ENCODE data around the gene GSK3B. TPM values are rescaled to one million over a fixed set of nuclear protein-coding genes. Genes with fewer than 3 reads are reported as not detected.

GSK3B gene
- total RNA-seq, 3 donors from 2014 or later = 34.6 to 46.1 (median 42.0) TPM

DNA sequence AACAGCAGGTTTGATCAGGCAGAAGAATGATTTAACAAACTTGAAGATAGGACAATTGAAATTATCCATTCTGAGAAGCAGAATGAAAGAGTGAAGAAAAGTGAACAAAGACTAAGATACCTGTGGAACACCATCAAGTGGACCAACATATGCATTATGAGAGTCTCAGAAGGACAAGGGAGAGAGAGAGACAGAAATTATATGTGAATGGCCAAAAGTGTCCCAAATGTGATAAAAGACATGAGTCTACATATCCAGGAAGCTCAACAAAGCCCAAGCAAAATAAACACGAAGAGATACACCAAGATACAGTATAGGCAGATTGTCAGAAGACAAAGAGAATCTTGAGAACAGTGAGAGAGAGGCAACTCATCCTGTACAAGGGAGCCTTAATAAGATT lies 317.9 kb downstream of the GSK3B start:
- Histone ChIP-seq H3K4me1 (no peaks in the 10 kb centered on the region), H3K36me3 (no peaks in the 10 kb centered on the region), H3K27me3 (no peaks in the 10 kb centered on the region), H3K27ac (no peak overlapping the region), H3K4me3 (no peak overlapping the region), H3K9me3 (peaks cover 6 to 8% of the 10 kb centered on the region in 2 donors)
- intact Hi-C loops (cut with DNase I; ENCODE audit: low total_unique reads) = no loop called here
- no peak for DNase-seq (ENCODE audit: low spot score in 2 of 2)
- TF ChIP-seq POLR2A (IDR thresholded peaks at IDR 0.05) = no peak
- TF ChIP-seq POLR2AphosphoS5 (IDR thresholded peaks at IDR 0.05) = no peak
- TF ChIP-seq, protein P1, sequence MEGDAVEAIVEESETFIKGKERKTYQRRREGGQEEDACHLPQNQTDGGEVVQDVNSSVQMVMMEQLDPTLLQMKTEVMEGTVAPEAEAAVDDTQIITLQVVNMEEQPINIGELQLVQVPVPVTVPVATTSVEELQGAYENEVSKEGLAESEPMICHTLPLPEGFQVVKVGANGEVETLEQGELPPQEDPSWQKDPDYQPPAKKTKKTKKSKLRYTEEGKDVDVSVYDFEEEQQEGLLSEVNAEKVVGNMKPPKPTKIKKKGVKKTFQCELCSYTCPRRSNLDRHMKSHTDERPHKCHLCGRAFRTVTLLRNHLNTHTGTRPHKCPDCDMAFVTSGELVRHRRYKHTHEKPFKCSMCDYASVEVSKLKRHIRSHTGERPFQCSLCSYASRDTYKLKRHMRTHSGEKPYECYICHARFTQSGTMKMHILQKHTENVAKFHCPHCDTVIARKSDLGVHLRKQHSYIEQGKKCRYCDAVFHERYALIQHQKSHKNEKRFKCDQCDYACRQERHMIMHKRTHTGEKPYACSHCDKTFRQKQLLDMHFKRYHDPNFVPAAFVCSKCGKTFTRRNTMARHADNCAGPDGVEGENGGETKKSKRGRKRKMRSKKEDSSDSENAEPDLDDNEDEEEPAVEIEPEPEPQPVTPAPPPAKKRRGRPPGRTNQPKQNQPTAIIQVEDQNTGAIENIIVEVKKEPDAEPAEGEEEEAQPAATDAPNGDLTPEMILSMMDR (IDR thresholded peaks at IDR 0.05) = no peak

DNA sequence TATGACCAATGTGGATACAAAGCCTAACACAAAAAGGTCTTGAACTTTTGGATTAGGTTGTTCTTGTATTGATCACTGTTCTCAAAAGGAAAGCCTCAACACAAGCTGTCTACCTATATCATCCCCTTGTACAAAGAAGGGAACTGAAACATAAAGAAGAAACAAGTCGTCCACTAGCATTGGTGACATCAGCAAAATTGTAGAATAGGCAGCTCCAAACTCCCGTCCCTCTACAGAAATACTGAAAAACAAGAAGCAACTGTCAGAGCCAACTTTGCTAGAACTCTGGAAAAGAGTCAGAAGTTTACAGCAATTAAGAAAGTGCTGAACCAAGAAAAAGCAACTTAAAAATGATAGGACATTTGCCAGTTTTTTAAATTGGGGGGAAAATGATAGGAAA lies 319.8 kb downstream of the GSK3B start:
- Histone ChIP-seq H3K4me3 (no peak overlapping the region), H3K9me3 (peaks cover 6 to 8% of the 10 kb centered on the region in 2 donors), H3K27me3 (no peaks in the 10 kb centered on the region), H3K36me3 (no peaks in the 10 kb centered on the region), H3K27ac (no peak overlapping the region), H3K4me1 (no peaks in the 10 kb centered on the region)
- no peak for DNase-seq (ENCODE audit: low spot score in 2 of 2)
- TF ChIP-seq, protein P1 (IDR thresholded peaks at IDR 0.05) = no peak
- TF ChIP-seq POLR2A (IDR thresholded peaks at IDR 0.05) (no peak), POLR2AphosphoS5 (IDR thresholded peaks at IDR 0.05) (no peak)
- intact Hi-C loops (cut with DNase I; ENCODE audit: low total_unique reads) = no loop called here

Other genes starting within 250 kb of the GSK3B start
- gene GPR156, start 190.8 kb upstream of the GSK3B start, total RNA-seq = under 1 TPM; 0.33 to 0.88 (median 0.64) TPM

Measured in breast epithelium (tissue), 4 donors.